Measurements from ENCODE around the gene ATE1. TPM values are rescaled to one million over a fixed set of nuclear protein-coding genes. Genes with fewer than 3 reads are reported as not detected.
A peak's percentile ranks its signal among the peaks of the same experiment; 100 is the strongest.

Gene ATE1
- total and polyA plus RNA-seq, 2 donors (not counting 1 experiment from before 2014, with no cell fraction given) = 8.2 to 32.0 TPM

DNA sequence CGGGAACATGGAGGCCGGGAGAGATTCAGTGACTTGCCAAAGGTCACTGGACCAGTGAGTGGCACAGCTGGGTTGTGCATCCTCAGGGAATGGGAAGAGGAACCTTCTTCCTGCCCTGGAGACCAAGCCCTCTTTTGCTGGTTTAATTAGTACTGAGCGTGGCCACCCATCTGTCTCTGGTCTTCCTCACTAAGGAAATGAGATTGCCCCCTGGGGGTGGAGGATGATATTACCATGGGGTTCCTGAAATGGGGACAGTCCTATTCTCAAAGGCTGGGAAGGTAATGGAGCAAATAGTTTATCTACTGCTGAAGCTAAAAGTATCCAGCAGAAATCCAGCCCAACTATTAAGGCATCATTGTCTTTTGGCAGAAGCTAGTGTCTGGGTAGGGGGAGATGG lies 231.0 kb downstream of the ATE1 start:
- H3K4me1 ChIP-seq (ENCODE audit: control insufficient read depth in 2 of 2, insufficient read depth in 2 of 2, low read length in 2 of 2) = no peaks in the 10 kb centered on the region
- H3K4me3 Mint-ChIP-seq = no peak overlapping the region
- DNase-seq (no peak), ATAC-seq (ENCODE audit: low read depth) (no peak)
- POLR2A ChIA-PET = no interaction called here
- no peak overlapping the region for H3K4me2 ChIP-seq (replicated peaks; ENCODE audit: low read depth, low read length, poor library complexity, severe bottlenecking)
- intact Hi-C loops (cut with micrococcal nuclease) = no loop called here
- H2AFZ ChIP-seq (ENCODE audit: insufficient read depth, low read depth, low read length, poor library complexity, severe bottlenecking) = no peak overlapping the region
- no peaks in the 10 kb centered on the region for H4K20me1 ChIP-seq (ENCODE audit: control insufficient read depth, insufficient read depth, low read length, poor library complexity, severe bottlenecking)
- H3K79me2 ChIP-seq (ENCODE audit: control insufficient read depth, insufficient read depth, low read length) = no peaks in the 10 kb centered on the region
- no peaks in the 10 kb centered on the region for H3K27me3 ChIP-seq (replicated peaks in 1 of 4; ENCODE audit: control extremely low read depth in 1 of 4, control insufficient read depth in 3 of 4, insufficient read depth in 4 of 4, low read length in 3 of 4)
- no peak overlapping the region for H3K27ac ChIP-seq (ENCODE audit: low read length in 2 of 2)
- WGBS (ENCODE audit: insufficient coverage) = 100% methylated on average over 2 of the region's 3 CpGs
- H3K4me3 ChIP-seq (ENCODE audit: control extremely low read depth in 1 of 5, extremely low read depth in 1 of 5, insufficient read depth in 1 of 5, low read depth in 2 of 5, low read length in 4 of 5) = no peak overlapping the region
- peaks cover 0 to 6% (median 4%) of the 10 kb centered on the region in 3 donors for H3K9me3 ChIP-seq (ENCODE audit: control extremely low read depth in 1 of 3, control insufficient read depth in 2 of 3, insufficient read depth in 1 of 3, low read length in 2 of 3)
- CTCF ChIA-PET = no interaction called here
- no peaks in the 10 kb centered on the region for H3K36me3 ChIP-seq (replicated peaks in 1 of 2; ENCODE audit: control extremely low read depth in 1 of 2, control insufficient read depth in 1 of 2, extremely low read depth in 1 of 2, insufficient read depth in 2 of 2, low read length in 1 of 2)
- H3K4me1 Mint-ChIP-seq = no peaks in the 10 kb centered on the region
- TF ChIP-seq CTCF (IDR thresholded peaks at IDR 0.05) = peak; percentile 31
- no peak for TF ChIP-seq EZH2 (IDR thresholded peaks at IDR 0.05; ENCODE audit: borderline replicate concordance, insufficient read depth, low read depth, low read length, poor library complexity, severe bottlenecking)
- no peaks in the 10 kb centered on the region for H3K27me3 Mint-ChIP-seq
- no peak overlapping the region for H3K27ac Mint-ChIP-seq
- H3K9ac ChIP-seq (ENCODE audit: low read length) = no peak overlapping the region
- peaks cover 6% of the 10 kb centered on the region for H3K9me3 Mint-ChIP-seq (ENCODE audit: insufficient read depth)

- Histone ChIP-seq H3K79me2 (ENCODE audit: control insufficient read depth, insufficient read depth, low read length) (no peaks in the 10 kb centered on the region), H2AFZ (ENCODE audit: insufficient read depth, low read depth, low read length, poor library complexity, severe bottlenecking) (no peak overlapping the region), H3K9ac (ENCODE audit: low read length) (no peak overlapping the region), H3K4me3 (ENCODE audit: control extremely low read depth in 1 of 5, extremely low read depth in 1 of 5, insufficient read depth in 1 of 5, low read depth in 2 of 5, low read length in 4 of 5) (no peak overlapping the region), H3K9me3 (ENCODE audit: control extremely low read depth in 1 of 3, control insufficient read depth in 2 of 3, insufficient read depth in 1 of 3, low read length in 2 of 3) (peaks cover 0 to 6% (median 4%) of the 10 kb centered on the region in 3 donors), H3K27me3 (replicated peaks in 1 of 4; ENCODE audit: control extremely low read depth in 1 of 4, control insufficient read depth in 3 of 4, insufficient read depth in 4 of 4, low read length in 3 of 4) (no peaks in the 10 kb centered on the region), H3K36me3 (replicated peaks in 1 of 2; ENCODE audit: control extremely low read depth in 1 of 2, control insufficient read depth in 1 of 2, extremely low read depth in 1 of 2, insufficient read depth in 2 of 2, low read length in 1 of 2) (no peaks in the 10 kb centered on the region), H3K4me2 (replicated peaks; ENCODE audit: low read depth, low read length, poor library complexity, severe bottlenecking) (no peak overlapping the region), H3K27ac (ENCODE audit: low read length in 2 of 2) (no peak overlapping the region), H3K4me1 (ENCODE audit: control insufficient read depth in 2 of 2, insufficient read depth in 2 of 2, low read length in 2 of 2) (no peaks in the 10 kb centered on the region), H4K20me1 (ENCODE audit: control insufficient read depth, insufficient read depth, low read length, poor library complexity, severe bottlenecking) (no peaks in the 10 kb centered on the region)
- H3K27ac Mint-ChIP-seq = no peak overlapping the region
- no peaks in the 10 kb centered on the region for H3K4me1 Mint-ChIP-seq
- CTCF ChIA-PET = no interaction called here
- WGBS (ENCODE audit: insufficient coverage) = 100% methylated on average over 2 of the region's 7 CpGs
- DNase-seq = no peak
- TF ChIP-seq CTCF (IDR thresholded peaks at IDR 0.05) (no peak), EZH2 (IDR thresholded peaks at IDR 0.05; ENCODE audit: borderline replicate concordance, insufficient read depth, low read depth, low read length, poor library complexity, severe bottlenecking) (no peak)
- ATAC-seq (ENCODE audit: low read depth) = no peak
- no peak overlapping the region for H3K4me3 Mint-ChIP-seq
- no peaks in the 10 kb centered on the region for H3K27me3 Mint-ChIP-seq
- POLR2A ChIA-PET = no interaction called here
- intact Hi-C loops (cut with micrococcal nuclease) = no loop called here
- peaks cover 6% of the 10 kb centered on the region for H3K9me3 Mint-ChIP-seq (ENCODE audit: insufficient read depth)
Measured at GRCh38 chr10:121695731-121696464, 231.9 kb downstream of the ATE1 start.

All from B cell (primary cell).